SK-N-SH treated with all-trans-retinoic acid at 6 μM for 48 hours (cell line): ENCODE data around the gene ZFYVE1.

Experiments
- ATAC-seq: fragments of 200-7000 bp; cut with Tn5 transposase; 3 replicates; pipeline ENCODE4 v1.9.1; 2020; ENCODE audit warnings: mild to moderate bottlenecking, moderate library complexity
- ARNTL ChIP-seq: fragments of 450-650 bp; formaldehyde crosslinking; IDR thresholded peaks from 2 replicates; pipeline ENCODE4 v1.5.0; 2020; ENCODE audit warnings: low read depth, mild to moderate bottlenecking, moderate library complexity, borderline replicate concordance
- BACH2 ChIP-seq: fragments of 250-450 bp; sonication (Bioruptor Pico); IDR thresholded peaks from 2 replicates; pipeline ENCODE4 v1.9.0; 2021; ENCODE audit warnings: mild to moderate bottlenecking, borderline replicate concordance
- CREB5 ChIP-seq: fragments of 250-450 bp; sonication (Bioruptor Pico); IDR thresholded peaks from 2 replicates; pipeline ENCODE4 v1.5.1; 2020; ENCODE audit warnings: low read depth, mild to moderate bottlenecking, moderate library complexity
- ESRRG ChIP-seq: fragments of 250-450 bp; sonication (Bioruptor Pico); IDR thresholded peaks from 2 replicates; pipeline ENCODE4 v1.6.1; 2021; ENCODE audit warnings: mild to moderate bottlenecking
- GLIS3 ChIP-seq: fragments of 250-450 bp; sonication (Bioruptor Pico); IDR thresholded peaks from 2 replicates; pipeline ENCODE4 v1.5.0; 2020; ENCODE audit warnings: mild to moderate bottlenecking, moderate library complexity
- ISL1 ChIP-seq: fragments of 250-450 bp; sonication (Bioruptor Pico); IDR thresholded peaks from 2 replicates; pipeline ENCODE4 v2.1.2; 2022; ENCODE audit warnings: mild to moderate bottlenecking, moderate library complexity
- OSR1 ChIP-seq: fragments of 250-450 bp; sonication (Bioruptor Pico); IDR thresholded peaks from 2 replicates; pipeline ENCODE4 v1.8.0; 2022; ENCODE audit warnings: moderate library complexity, mild to moderate bottlenecking, inconsistent platforms
- PPARA ChIP-seq: fragments of 250-450 bp; sonication (Bioruptor Pico); IDR thresholded peaks from 2 replicates; pipeline ENCODE4 v1.5.0; 2020; ENCODE audit warnings: mild to moderate bottlenecking, borderline replicate concordance
- RARB ChIP-seq: fragments of 250-450 bp; sonication (Bioruptor Pico); IDR thresholded peaks from 2 replicates; pipeline ENCODE4 v1.8.0; 2021; ENCODE audit warnings: mild to moderate bottlenecking, moderate library complexity
- SNAI2 ChIP-seq: fragments of 250-450 bp; sonication (Bioruptor Pico); IDR thresholded peaks from 2 replicates; pipeline ENCODE4 v1.5.0; 2020; ENCODE audit warnings: mild to moderate bottlenecking, moderate library complexity
- TCF4 ChIP-seq: fragments of 250-450 bp; sonication (Bioruptor Pico); IDR thresholded peaks from 2 replicates; pipeline ENCODE4 v1.8.0; 2021; ENCODE audit warnings: mild to moderate bottlenecking, moderate library complexity, borderline replicate concordance
- TOX ChIP-seq: fragments of 250-450 bp; sonication (Bioruptor Pico); IDR thresholded peaks from 2 replicates; pipeline ENCODE4 v1.8.0; 2021; ENCODE audit warnings: mild to moderate bottlenecking, moderate library complexity, borderline replicate concordance
- TSHZ2 ChIP-seq: fragments of 250-450 bp; sonication (Bioruptor Pico); IDR thresholded peaks from 2 replicates; pipeline ENCODE4 v1.5.0; 2020; ENCODE audit warnings: mild to moderate bottlenecking, moderate library complexity
- ZC3H10 ChIP-seq: fragments of 250-450 bp; sonication (Bioruptor Pico); IDR thresholded peaks from 2 replicates; pipeline ENCODE4 v1.5.1; 2021; ENCODE audit warnings: mild to moderate bottlenecking, moderate library complexity
- ZFP3 ChIP-seq: fragments of 250-450 bp; sonication (Bioruptor Pico); IDR thresholded peaks from 2 replicates; pipeline ENCODE4 v1.5.0; 2020; ENCODE audit warnings: mild to moderate bottlenecking, moderate library complexity
- ZNF565 ChIP-seq: fragments of 450-650 bp; formaldehyde crosslinking; conservative IDR thresholded peaks from 2 replicates; pipeline ENCODE4 v1.5.0; 2020; ENCODE audit warnings: low read depth, mild to moderate bottlenecking, moderate library complexity
- ZNF70 ChIP-seq: fragments of 450-650 bp; formaldehyde crosslinking; IDR thresholded peaks from 2 replicates; pipeline ENCODE4 v1.5.0; 2020; ENCODE audit warnings: mild to moderate bottlenecking, moderate library complexity
- ZNF8 ChIP-seq: fragments of 450-650 bp; formaldehyde crosslinking; IDR thresholded peaks from 2 replicates; pipeline ENCODE4 v1.5.0; 2020; ENCODE audit warnings: mild to moderate bottlenecking, moderate library complexity
- TF ChIP-seq, protein P1 (sequence below): fragments of 250-450 bp; sonication (Bioruptor Pico); IDR thresholded peaks from 2 replicates; pipeline ENCODE4 v1.8.0; 2021; ENCODE audit warnings: low read depth, mild to moderate bottlenecking, moderate library complexity, borderline replicate concordance
- TF ChIP-seq, protein P2 (sequence below): fragments of 250-450 bp; sonication (Bioruptor Pico); IDR thresholded peaks from 2 replicates; pipeline ENCODE4 v1.8.0; 2020; ENCODE audit warnings: mild to moderate bottlenecking, moderate library complexity, borderline replicate concordance

ZFYVE1 gene

DNA sequence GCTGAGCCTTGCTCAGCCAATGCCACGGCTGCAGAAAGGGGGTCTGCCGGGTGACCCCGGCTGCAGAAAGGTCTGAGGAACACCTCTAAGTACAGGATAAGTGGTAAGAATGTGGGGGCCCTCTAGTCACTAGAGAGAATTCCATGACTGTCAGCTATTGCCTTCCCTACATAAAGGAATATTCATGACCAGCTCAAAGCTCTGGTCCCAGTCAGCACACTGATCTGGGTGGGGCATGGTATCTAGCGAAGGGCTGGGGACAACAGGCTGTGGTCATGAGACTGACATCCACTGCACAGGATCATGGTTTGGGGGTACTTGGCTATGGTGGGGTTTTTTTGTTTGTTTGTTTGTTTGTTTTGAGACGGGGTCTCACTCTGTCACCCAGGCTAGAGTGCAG is 58.6 kb downstream of the ZFYVE1 start:
- TF ChIP-seq ISL1 (CRISPR knock-in tag) = no peak
- no peak for TF ChIP-seq RARB
- TF ChIP-seq ZFP3 = no peak
- TF ChIP-seq ZNF565 (CRISPR knock-in tag) = no peak
- no peak for TF ChIP-seq TOX (CRISPR knock-in tag)
- TF ChIP-seq OSR1 (CRISPR knock-in tag) = no peak
- TF ChIP-seq ZNF8 (CRISPR knock-in tag) = no peak
- no peak for TF ChIP-seq ZC3H10 (CRISPR knock-in tag)
- TF ChIP-seq CREB5 (CRISPR knock-in tag) = no peak
- no peak for TF ChIP-seq PPARA
- TF ChIP-seq TSHZ2 (CRISPR knock-in tag) = no peak
- TF ChIP-seq ESRRG (CRISPR knock-in tag) = no peak
- TF ChIP-seq BACH2 (CRISPR knock-in tag) = no peak
- TF ChIP-seq ZNF70 (CRISPR knock-in tag) = no peak
- TF ChIP-seq, protein P1, sequence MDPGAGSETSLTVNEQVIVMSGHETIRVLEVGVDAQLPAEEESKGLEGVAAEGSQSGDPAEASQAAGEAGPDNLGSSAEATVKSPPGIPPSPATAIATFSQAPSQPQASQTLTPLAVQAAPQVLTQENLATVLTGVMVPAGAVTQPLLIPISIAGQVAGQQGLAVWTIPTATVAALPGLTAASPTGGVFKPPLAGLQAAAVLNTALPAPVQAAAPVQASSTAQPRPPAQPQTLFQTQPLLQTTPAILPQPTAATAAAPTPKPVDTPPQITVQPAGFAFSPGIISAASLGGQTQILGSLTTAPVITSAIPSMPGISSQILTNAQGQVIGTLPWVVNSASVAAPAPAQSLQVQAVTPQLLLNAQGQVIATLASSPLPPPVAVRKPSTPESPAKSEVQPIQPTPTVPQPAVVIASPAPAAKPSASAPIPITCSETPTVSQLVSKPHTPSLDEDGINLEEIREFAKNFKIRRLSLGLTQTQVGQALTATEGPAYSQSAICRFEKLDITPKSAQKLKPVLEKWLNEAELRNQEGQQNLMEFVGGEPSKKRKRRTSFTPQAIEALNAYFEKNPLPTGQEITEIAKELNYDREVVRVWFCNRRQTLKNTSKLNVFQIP = no peak
- no peak for ATAC-seq

- no peak for TF ChIP-seq CREB5 (CRISPR knock-in tag)
- TF ChIP-seq GLIS3 (CRISPR knock-in tag) = no peak
- no peak for TF ChIP-seq SNAI2
- no peak for TF ChIP-seq TCF4
- no peak for TF ChIP-seq ZFP3
- TF ChIP-seq, protein P2, sequence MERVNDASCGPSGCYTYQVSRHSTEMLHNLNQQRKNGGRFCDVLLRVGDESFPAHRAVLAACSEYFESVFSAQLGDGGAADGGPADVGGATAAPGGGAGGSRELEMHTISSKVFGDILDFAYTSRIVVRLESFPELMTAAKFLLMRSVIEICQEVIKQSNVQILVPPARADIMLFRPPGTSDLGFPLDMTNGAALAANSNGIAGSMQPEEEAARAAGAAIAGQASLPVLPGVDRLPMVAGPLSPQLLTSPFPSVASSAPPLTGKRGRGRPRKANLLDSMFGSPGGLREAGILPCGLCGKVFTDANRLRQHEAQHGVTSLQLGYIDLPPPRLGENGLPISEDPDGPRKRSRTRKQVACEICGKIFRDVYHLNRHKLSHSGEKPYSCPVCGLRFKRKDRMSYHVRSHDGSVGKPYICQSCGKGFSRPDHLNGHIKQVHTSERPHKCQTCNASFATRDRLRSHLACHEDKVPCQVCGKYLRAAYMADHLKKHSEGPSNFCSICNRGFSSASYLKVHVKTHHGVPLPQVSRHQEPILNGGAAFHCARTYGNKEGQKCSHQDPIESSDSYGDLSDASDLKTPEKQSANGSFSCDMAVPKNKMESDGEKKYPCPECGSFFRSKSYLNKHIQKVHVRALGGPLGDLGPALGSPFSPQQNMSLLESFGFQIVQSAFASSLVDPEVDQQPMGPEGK (CRISPR knock-in tag) = no peak
- no peak for TF ChIP-seq ARNTL (CRISPR knock-in tag)
- TF ChIP-seq TSHZ2 (CRISPR knock-in tag) = no peak
- no peak for ATAC-seq
Observed at GRCh38 chr14:72966038-72966437, 60.9 kb downstream of the ZFYVE1 start.

- TF ChIP-seq ZNF70 (CRISPR knock-in tag) (0 out of 2 replicates have a peak, but pooled peaks have one; percentile 33), ISL1 (CRISPR knock-in tag) (no peak)
- no peak for ATAC-seq
Observed at GRCh38 chr14:72965249-72965648, 61.7 kb downstream of the ZFYVE1 start.
